Mesenchymal stem cell (in vitro differentiated cells and primary cell): ENCODE measurements around the gene SLC24A4.
A peak's percentile ranks its signal among the peaks of the same experiment; 100 is the strongest.
"Not testable (repeated sequence)": the region's sequence is repeated elsewhere in the genome, so short reads cannot be mapped to it uniquely, and the experiment has no call there.

Experiments used
- DNase-seq: peaks from one replicate; pipeline ENCODE4 v3.0.0-alpha.2; 2013
- H2AFZ ChIP-seq: one replicate; pipeline ENCODE4 v1.6.1; 2013; ENCODE audit warnings: low read depth, mild to moderate bottlenecking, control low read depth, inconsistent platforms, low read length, moderate library complexity
- H2AK5ac ChIP-seq: 2 replicates; pipeline ENCODE4 v1.6.1; 2013; ENCODE audit warnings: low read length, moderate library complexity, mild to moderate bottlenecking, inconsistent platforms; ENCODE audit not compliant: severe bottlenecking
- H2BK120ac ChIP-seq: one replicate; pipeline ENCODE4 v1.6.1; 2013; ENCODE audit warnings: low read depth, mild to moderate bottlenecking, inconsistent platforms, low read length, moderate library complexity
- H2BK12ac ChIP-seq, 2 experiments: one replicate each; pipeline ENCODE4 v1.6.1; 2013; ENCODE audit warnings: inconsistent platforms in 2 of 2, low read length in 2 of 2, mild to moderate bottlenecking in 2 of 2, moderate library complexity in 2 of 2, control low read depth in 1 of 2
- H2BK15ac ChIP-seq: one replicate; pipeline ENCODE4 v1.6.1; 2013; ENCODE audit warnings: mild to moderate bottlenecking, low read depth, inconsistent platforms; ENCODE audit not compliant: poor library complexity, severe bottlenecking
- H2BK5ac ChIP-seq: 2 replicates; pipeline ENCODE4 v1.6.1; 2013; ENCODE audit warnings: low read depth, mild to moderate bottlenecking, low read length, control low read depth, inconsistent platforms; ENCODE audit not compliant: poor library complexity, severe bottlenecking
- H3K14ac ChIP-seq, 2 experiments: one replicate each; pipeline ENCODE4 v1.6.1; 2013; ENCODE audit warnings: inconsistent platforms in 2 of 2, low read length in 2 of 2, control low read depth in 1 of 2, mild to moderate bottlenecking in 1 of 2, moderate library complexity in 1 of 2
- H3K18ac ChIP-seq, 2 experiments: one replicate each; pipeline ENCODE4 v1.6.1; 2013; ENCODE audit warnings: inconsistent platforms in 2 of 2, low read length in 2 of 2, control low read depth in 1 of 2, low read depth in 1 of 2, mild to moderate bottlenecking in 1 of 2
- H3K23ac ChIP-seq, 2 experiments: one replicate each; pipeline ENCODE4 v1.6.1; 2013; ENCODE audit warnings: inconsistent platforms in 2 of 2, low read length in 2 of 2, mild to moderate bottlenecking in 2 of 2, moderate library complexity in 2 of 2, control low read depth in 1 of 2
- H3K27ac ChIP-seq: 2 replicates; pipeline ENCODE4 v1.5.1; 2013; ENCODE audit warnings: mild to moderate bottlenecking, moderate library complexity, low read length, control low read depth, inconsistent platforms; ENCODE audit not compliant: poor library complexity, severe bottlenecking
- H3K27me3 ChIP-seq, 2 experiments: 2 replicates each; pipeline versions ENCODE4 v1.6.1 to v1.7.0; 2013; ENCODE audit warnings: low read length in 2 of 2, mild to moderate bottlenecking in 2 of 2, moderate library complexity in 2 of 2, control low read depth in 1 of 2, inconsistent platforms in 1 of 2; ENCODE audit not compliant: control insufficient read depth in 1 of 2, insufficient read depth in 1 of 2
- H3K36me3 ChIP-seq, 2 experiments: 2 replicates each; pipeline versions ENCODE4 v1.6.1 to v1.7.0; 2013; ENCODE audit warnings: low read length in 2 of 2, control low read depth in 1 of 2, inconsistent platforms in 1 of 2, low read depth in 1 of 2, mild to moderate bottlenecking in 1 of 2; ENCODE audit not compliant: insufficient read depth in 2 of 2, control insufficient read depth in 1 of 2
- H3K4ac ChIP-seq, 2 experiments: one replicate each; pipeline ENCODE4 v1.6.1; 2013; ENCODE audit warnings: inconsistent platforms in 2 of 2, low read length in 2 of 2, mild to moderate bottlenecking in 2 of 2, moderate library complexity in 2 of 2, control low read depth in 1 of 2, low read depth in 1 of 2
- H3K4me1 ChIP-seq: 2 replicates; pipeline ENCODE4 v1.6.1; 2013; ENCODE audit warnings: low read depth, low read length, control low read depth; ENCODE audit not compliant: control insufficient read depth, insufficient read depth
- H3K4me2 ChIP-seq: 2 replicates; pipeline ENCODE4 v1.6.1; 2013; ENCODE audit warnings: low read length, mild to moderate bottlenecking, inconsistent platforms; ENCODE audit not compliant: poor library complexity, severe bottlenecking
- H3K4me3 ChIP-seq, 2 experiments: 2 replicates each; pipeline versions ENCODE4 v1.5.1 to v1.7.0; 2013; ENCODE audit warnings: low read length in 2 of 2, mild to moderate bottlenecking in 2 of 2, control low read depth in 1 of 2, low read depth in 1 of 2; ENCODE audit not compliant: insufficient read depth in 1 of 2
- H3K79me1 ChIP-seq: replicated peaks from 2 replicates; pipeline ENCODE4 v1.6.1; 2013; ENCODE audit warnings: mild to moderate bottlenecking, control low read depth, low read length, inconsistent platforms; ENCODE audit not compliant: poor library complexity, severe bottlenecking
- H3K9ac ChIP-seq: 2 replicates; pipeline ENCODE4 v1.7.0; 2013; ENCODE audit warnings: mild to moderate bottlenecking, low read length, moderate library complexity
- H3K9me3 ChIP-seq: 2 replicates; pipeline ENCODE4 v1.7.0; 2013; ENCODE audit warnings: mild to moderate bottlenecking, low read length; ENCODE audit not compliant: control insufficient read depth
- H4K8ac ChIP-seq: one replicate; pipeline ENCODE4 v1.6.1; 2013; ENCODE audit warnings: inconsistent platforms, mild to moderate bottlenecking, low read length, moderate library complexity
- H4K91ac ChIP-seq: one replicate; pipeline ENCODE4 v1.6.1; 2013; ENCODE audit warnings: mild to moderate bottlenecking, low read length, inconsistent platforms
- WGBS: methylation state at CpG from one replicate; pipeline ENCODE4 v1.1.7; 2013; ENCODE audit warnings: mixed read lengths; 5-methylcytosine and 5-hydroxymethylcytosine counted together

SLC24A4 gene

GRCh38 chr14:92531106-92531873 is 208.3 kb downstream of the SLC24A4 start:
- no peaks in the 10 kb centered on the region for H3K9me3 ChIP-seq
- peak overlapping the region; percentile 9 for H4K91ac ChIP-seq
- no peak overlapping the region for H3K14ac ChIP-seq
- no peak overlapping the region for H2AK5ac ChIP-seq
- H3K36me3 ChIP-seq = peaks cover 0 to 3% of the 10 kb centered on the region in 2 experiments
- no peak overlapping the region for H2BK15ac ChIP-seq
- no peak overlapping the region for H2AFZ ChIP-seq
- no peak overlapping the region for H2BK120ac ChIP-seq
- 95% methylated on average over 16 of the region's 16 CpGs for WGBS
- no peaks in the 10 kb centered on the region for H3K27me3 ChIP-seq
- H3K4me3 ChIP-seq = no peak overlapping the region
- no peak for DNase-seq
- H3K27ac ChIP-seq = no peak overlapping the region
- no peak overlapping the region for H3K4me2 ChIP-seq
- peak overlapping the region in 1 of 2 experiments; percentile 24 for H3K4ac ChIP-seq
- no peak overlapping the region for H4K8ac ChIP-seq
- no peak overlapping the region for H3K23ac ChIP-seq
- H2BK5ac ChIP-seq = no peak overlapping the region
- H3K4me1 ChIP-seq = peaks cover 10% of the 10 kb centered on the region
- no peak overlapping the region for H3K18ac ChIP-seq
- H3K9ac ChIP-seq = no peak overlapping the region
- peaks cover 41% of the 10 kb centered on the region for H3K79me1 ChIP-seq
- H2BK12ac ChIP-seq = no peak overlapping the region

DNA sequence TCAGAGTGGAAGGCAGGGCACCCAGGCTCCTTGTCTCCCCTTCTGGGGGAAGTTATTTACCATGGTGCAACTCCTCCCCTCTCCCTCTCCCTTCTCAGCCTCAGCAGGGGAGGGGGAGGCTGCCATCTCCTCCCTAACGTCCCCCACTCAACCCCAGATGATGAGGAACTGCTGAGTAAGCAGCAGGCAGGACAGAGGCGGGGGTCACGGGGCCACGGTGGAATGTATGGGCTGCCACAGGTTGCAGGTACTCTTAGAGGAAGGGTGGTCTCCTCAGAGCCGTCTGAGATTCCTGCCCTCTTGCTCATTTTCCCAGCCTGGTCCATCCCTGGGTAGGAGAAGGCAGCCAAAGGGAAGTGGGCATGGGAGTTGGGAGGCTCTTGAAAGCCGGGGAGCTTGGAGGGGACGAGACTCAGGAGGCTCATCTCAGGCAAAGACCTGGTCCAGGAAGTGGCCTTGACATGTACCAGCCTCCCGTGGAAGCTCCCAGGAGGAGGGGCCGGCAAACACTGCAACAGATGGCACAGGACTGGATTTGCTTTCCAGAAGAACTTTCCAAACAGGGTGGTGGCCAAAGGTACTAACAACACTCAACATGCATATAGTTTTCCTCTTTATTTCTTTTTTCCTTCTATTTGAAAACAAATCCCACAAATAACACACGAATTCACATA is 209.7 kb downstream of the SLC24A4 start:
- Histone ChIP-seq H3K4me1 (peaks cover 10% of the 10 kb centered on the region), H3K27ac (no peak overlapping the region), H3K36me3 (peaks cover 0 to 3% of the 10 kb centered on the region in 2 experiments), H2BK15ac (peak overlapping the region; percentile 15), H2AK5ac (peak overlapping the region; percentile 19), H3K27me3 (no peaks in the 10 kb centered on the region), H3K9me3 (no peaks in the 10 kb centered on the region), H3K4ac (no peak overlapping the region), H3K4me2 (no peak overlapping the region), H2BK120ac (peak overlapping the region; percentile 13), H3K18ac (peak overlapping the region; percentile 3 to 23), H4K8ac (no peak overlapping the region), H2BK5ac (no peak overlapping the region), H3K14ac (no peak overlapping the region), H4K91ac (peak overlapping the region; percentile 57), H3K79me1 (peaks cover 38% of the 10 kb centered on the region), H2AFZ (no peak overlapping the region), H3K4me3 (no peak overlapping the region), H3K9ac (no peak overlapping the region), H2BK12ac (no peak overlapping the region), H3K23ac (no peak overlapping the region)
- WGBS = 81% methylated on average over 8 of the region's 10 CpGs
- DNase-seq = no peak

DNA sequence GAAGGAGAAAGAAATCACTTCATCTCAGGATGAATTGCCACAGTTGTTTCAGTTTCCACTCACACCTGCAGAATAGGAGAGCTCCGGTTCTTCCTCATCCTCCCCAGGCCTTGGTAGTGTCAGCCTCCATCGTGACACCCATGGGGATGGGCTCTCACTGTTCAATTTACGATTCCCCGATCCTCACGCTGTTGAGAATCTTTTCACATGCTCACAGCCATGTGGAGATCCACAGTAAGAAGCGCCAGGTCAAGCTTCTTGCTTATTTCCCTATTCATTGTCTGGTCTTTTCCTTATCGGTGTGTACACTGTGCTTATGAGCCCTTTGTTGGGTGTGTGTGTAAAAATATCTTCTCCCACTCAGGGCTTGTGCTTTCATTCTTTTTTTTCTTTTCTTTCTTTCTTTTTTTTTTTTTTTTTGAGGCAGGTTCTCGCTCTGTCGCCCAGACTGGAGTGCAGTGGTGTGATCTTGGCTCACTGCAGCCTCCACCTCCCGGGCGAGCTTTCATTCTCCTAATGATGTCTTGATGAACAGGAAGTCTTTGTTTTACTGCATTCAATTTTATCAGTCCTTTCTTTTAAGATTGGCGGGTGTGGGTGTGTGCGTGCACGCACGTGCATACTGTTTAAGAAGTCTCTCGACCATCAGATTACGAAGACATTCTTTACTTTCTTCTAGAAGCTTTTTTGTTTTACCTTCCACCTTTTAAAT is 212.1 kb downstream of the SLC24A4 start:
- Histone ChIP-seq H3K4me1 (peaks cover 19% of the 10 kb centered on the region), H3K9ac (no peak overlapping the region), H2BK15ac (no peak overlapping the region), H4K8ac (no peak overlapping the region), H3K4me3 (no peak overlapping the region), H3K9me3 (no peaks in the 10 kb centered on the region), H3K4me2 (no peak overlapping the region), H3K4ac (no peak overlapping the region), H3K79me1 (peaks cover 37% of the 10 kb centered on the region), H3K27me3 (no peaks in the 10 kb centered on the region), H3K36me3 (peaks cover 3% of the 10 kb centered on the region in 2 experiments), H2AK5ac (no peak overlapping the region), H3K23ac (no peak overlapping the region), H2BK5ac (no peak overlapping the region), H4K91ac (no peak overlapping the region), H2AFZ (no peak overlapping the region), H2BK12ac (peak overlapping the region in 1 of 2 experiments; percentile 0), H3K27ac (no peak overlapping the region), H3K14ac (no peak overlapping the region), H2BK120ac (no peak overlapping the region), H3K18ac (no peak overlapping the region)
- no peak for DNase-seq
- 89% methylated on average over 10 of the region's 17 CpGs for WGBS

- not testable (repeated sequence) for H3K27me3 ChIP-seq, H3K27ac ChIP-seq, H2AK5ac ChIP-seq, H3K23ac ChIP-seq, H2BK5ac ChIP-seq, H3K4me2 ChIP-seq, H2BK15ac ChIP-seq, H4K91ac ChIP-seq, H3K9ac ChIP-seq, H2BK120ac ChIP-seq, H4K8ac ChIP-seq, H3K4ac ChIP-seq, H3K9me3 ChIP-seq, H3K14ac ChIP-seq, H2BK12ac ChIP-seq, H3K36me3 ChIP-seq, H2AFZ ChIP-seq
- 27% methylated on average over 8 of the region's 8 CpGs for WGBS
- peak; percentile 78 for DNase-seq
- peaks cover 31% of the 10 kb centered on the region for H3K79me1 ChIP-seq
- peaks cover 24% of the 10 kb centered on the region for H3K4me1 ChIP-seq
- H3K4me3 ChIP-seq = peak overlapping the region in 1 of 2 experiments; percentile 23
- H3K18ac ChIP-seq = peak overlapping the region in 1 of 2 experiments; percentile 68
Measured at GRCh38 chr14:92536231-92536630, 213.3 kb downstream of the SLC24A4 start.
